Esophagus muscularis mucosa (tissue), 4 donors: ENCODE measurements around the gene NLK. TPM values are rescaled to one million over a fixed set of nuclear protein-coding genes. Genes with fewer than 3 reads are reported as not detected.

Experiments used
- DNase-seq: peaks from one replicate; pipeline ENCODE4 v3.0.0-alpha.2; 2017; ENCODE audit errors: extremely low spot score
- H3K27ac ChIP-seq, 4 donors: fragments of 200-600 bp; sonication (generic); replicated peaks in 1 of 4; 1 replicate in 3 of 4; 2 replicates in 1 of 4; pipeline ENCODE4 v1.5.1; 2016 to 2019; ENCODE audit warnings: mild to moderate bottlenecking in 1 of 4
- H3K27me3 ChIP-seq, 4 donors: fragments of 200-600 bp; sonication (generic); one replicate each; pipeline versions ENCODE4 v1.5.1 to v1.6.0; 2016 to 2019
- H3K36me3 ChIP-seq, 4 donors: fragments of 200-600 bp; sonication (generic); one replicate each; pipeline ENCODE4 v1.5.1; 2016 to 2019
- H3K4me1 ChIP-seq, 4 donors: fragments of 200-600 bp; sonication (generic); one replicate each; pipeline ENCODE4 v1.5.1; 2016 to 2019
- H3K4me3 ChIP-seq, 4 donors: fragments of 200-600 bp; sonication (generic); 1 replicate in 2 of 4; 2 replicates in 2 of 4; pipeline ENCODE4 v1.5.1; 2016 to 2019; ENCODE audit warnings: mild to moderate bottlenecking in 4 of 4, moderate library complexity in 1 of 4
- H3K9me3 ChIP-seq, 4 donors: fragments of 200-600 bp; sonication (generic); 1 replicate in 3 of 4; 2 replicates in 1 of 4; pipeline ENCODE4 v1.5.1; 2016 to 2019
- CTCF ChIP-seq, 3 experiments: fragments of 200-600 bp in 2 of 3; fragments of 450-650 bp in 1 of 3; sonication (generic) in 2 of 3; IDR thresholded peaks; one replicate each; pipeline ENCODE4 v1.5.1; 2017 to 2019; ENCODE audit warnings: antibody characterized with exemption in 3 of 3, mild to moderate bottlenecking in 2 of 3, moderate library complexity in 1 of 3
- EP300 ChIP-seq: sonication (generic); formaldehyde crosslinking; IDR thresholded peaks from one replicate; pipeline ENCODE4 v1.6.1; 2017; ENCODE audit warnings: antibody characterized with exemption
- POLR2A ChIP-seq: fragments of 450-650 bp; IDR thresholded peaks from one replicate; pipeline ENCODE4 v1.6.1; 2017; ENCODE audit warnings: antibody characterized with exemption, moderate library complexity, mild to moderate bottlenecking, low read depth
- POLR2AphosphoS5 ChIP-seq, 2 donors: sonication (generic); formaldehyde crosslinking; IDR thresholded peaks; one replicate each; pipeline ENCODE4 v1.6.1; 2017; ENCODE audit warnings: antibody characterized with exemption in 2 of 2
- WGBS: methylation state at CpG from one replicate; pipeline ENCODE4 v1.1.5; 2018; 5-methylcytosine and 5-hydroxymethylcytosine counted together
- intact Hi-C: fragments of 100-400 bp; cut with DNase I; formaldehyde crosslinking; loops from one replicate; pipeline ENCODE4 v1.15.1; 2023
- total RNA-seq, 4 donors: library from RNA; depleted of rRNA; stranded (reverse); fragments of >200 nt; gene quantifications; one replicate each; pipeline versions ENCODE4 v1.1.0 to v1.2.1, GENCODE V29; 2016

The NLK gene
- total RNA-seq, 4 donors from 2014 or later, result 10.1 to 16.2 (median 12.6) TPM

- TF ChIP-seq POLR2A (no peak), CTCF (IDR thresholded peaks at IDR 0.05) (no peak), POLR2AphosphoS5 (IDR thresholded peaks at IDR 0.05) (no peak), EP300 (no peak)
- no peak overlapping the region for H3K4me3 ChIP-seq
- H3K9me3 ChIP-seq, result no peaks in the 10 kb centered on the region
- peak overlapping the region in 2 of 4 donors; percentile 6 to 12 for H3K27ac ChIP-seq
- peaks cover 16 to 21% (median 18%) of the 10 kb centered on the region in 4 donors for H3K4me1 ChIP-seq
- WGBS, result 64% methylated on average over 2 of the region's 2 CpGs
- no peaks in the 10 kb centered on the region for H3K27me3 ChIP-seq
- no peak for DNase-seq
- H3K36me3 ChIP-seq, result no peaks in the 10 kb centered on the region
- intact Hi-C loops, result no loop called here
These were observed 70.1 kb downstream of the NLK start for GRCh38 chr17:28112606-28113005.

GRCh38 chr17:28113269-28113668 lies 70.8 kb downstream of the NLK start:
- no peak overlapping the region for H3K27ac ChIP-seq
- TF ChIP-seq POLR2A, result no peak
- TF ChIP-seq EP300, result no peak
- no peak for TF ChIP-seq POLR2AphosphoS5 (IDR thresholded peaks at IDR 0.05)
- no peak for TF ChIP-seq CTCF (IDR thresholded peaks at IDR 0.05)
- no peaks in the 10 kb centered on the region for H3K36me3 ChIP-seq
- H3K4me3 ChIP-seq, result no peak overlapping the region
- H3K9me3 ChIP-seq, result no peaks in the 10 kb centered on the region
- peaks cover 16 to 21% (median 18%) of the 10 kb centered on the region in 4 donors for H3K4me1 ChIP-seq
- DNase-seq, result no peak
- no peaks in the 10 kb centered on the region for H3K27me3 ChIP-seq
- intact Hi-C loops, result no loop called here

- DNase-seq, result no peak
- H3K9me3 ChIP-seq, result no peaks in the 10 kb centered on the region
- no peaks in the 10 kb centered on the region for H3K27me3 ChIP-seq
- no peaks in the 10 kb centered on the region for H3K36me3 ChIP-seq
- 100% methylated on average over 1 of the region's 1 CpG for WGBS
- TF ChIP-seq POLR2AphosphoS5 (IDR thresholded peaks at IDR 0.05), result no peak
- TF ChIP-seq EP300, result no peak
- no peak for TF ChIP-seq CTCF (IDR thresholded peaks at IDR 0.05)
- no peak for TF ChIP-seq POLR2A
- H3K4me1 ChIP-seq, result peaks cover 16 to 29% (median 23%) of the 10 kb centered on the region in 4 donors
- no peak overlapping the region for H3K27ac ChIP-seq
- H3K4me3 ChIP-seq, result no peak overlapping the region
- intact Hi-C loops, result no loop called here
These were observed 72.6 kb downstream of the NLK start for GRCh38 chr17:28115046-28115445.

GRCh38 chr17:28117304-28117703 lies 74.8 kb downstream of the NLK start:
- H3K4me1 ChIP-seq, result peaks cover 14 to 24% (median 18%) of the 10 kb centered on the region in 4 donors
- no peak for TF ChIP-seq EP300
- no peak for TF ChIP-seq CTCF (IDR thresholded peaks at IDR 0.05)
- TF ChIP-seq POLR2AphosphoS5 (IDR thresholded peaks at IDR 0.05), result no peak
- no peak for TF ChIP-seq POLR2A
- intact Hi-C loops, result no loop called here
- no peaks in the 10 kb centered on the region for H3K9me3 ChIP-seq
- H3K4me3 ChIP-seq, result no peak overlapping the region
- H3K27ac ChIP-seq, result no peak overlapping the region
- DNase-seq, result no peak
- H3K27me3 ChIP-seq, result no peaks in the 10 kb centered on the region
- no peaks in the 10 kb centered on the region for H3K36me3 ChIP-seq

GRCh38 chr17:28118362-28118761 lies 75.9 kb downstream of the NLK start:
- WGBS, result 39% methylated on average over 1 of the region's 1 CpG
- DNase-seq, result no peak
- Histone ChIP-seq H3K36me3 (peaks cover 0 to 9% (median 5%) of the 10 kb centered on the region in 4 donors), H3K27ac (no peak overlapping the region), H3K4me3 (no peak overlapping the region), H3K4me1 (peaks cover 3 to 15% (median 9%) of the 10 kb centered on the region in 4 donors), H3K9me3 (no peaks in the 10 kb centered on the region), H3K27me3 (no peaks in the 10 kb centered on the region)
- intact Hi-C loops, result no loop called here
- TF ChIP-seq CTCF (IDR thresholded peaks at IDR 0.05) (no peak), POLR2AphosphoS5 (IDR thresholded peaks at IDR 0.05) (no peak), EP300 (no peak), POLR2A (no peak)
